Endothelial cell of umbilical vein (primary cell): ENCODE results near the gene NTS. TPM values are rescaled to one million over a fixed set of nuclear protein-coding genes. Genes with fewer than 3 reads are reported as not detected.

Experiments
- BruUV-seq: library from RNA; stranded (reverse); fragments of 400-500 nt; replicated peaks from 2 replicates; lab custom pipeline; 2021; lab: Mats Ljungman, UMichigan
- CTCF ChIA-PET: fragments of 300-600, 350-600 bp; sonication (Branson Sonifier 250); formaldehyde crosslinking; loops from one replicate; lab custom pipeline; 2021; ENCODE audit warnings: antibody characterized with exemption, inconsistent platforms; lab: Charles Lee
- POLR2A ChIA-PET: fragments of 300-600, 350-600 bp; sonication (Branson Sonifier 250); formaldehyde crosslinking; loops from one replicate; lab custom pipeline; 2021; ENCODE audit warnings: antibody characterized with exemption, inconsistent platforms; lab: Charles Lee
- DNase-seq: peaks from one replicate; pipeline ENCODE4 v3.0.0-alpha.2; 2011; ENCODE audit warnings: low read depth, low spot score
- FAIRE-seq: peaks from 2 replicates; lab custom pipeline; 2011; peaks lifted over from hg19 to GRCh38; lab: Jason Lieb, UNC
- H2AFZ ChIP-seq: 2 replicates; pipeline ENCODE4 v1.6.0; 2012; ENCODE audit warnings: low read depth, low read length, control low read depth, inconsistent platforms
- H3K27ac ChIP-seq: 2 replicates; pipeline ENCODE4 v1.5.1; 2011; ENCODE audit warnings: low read depth, mild to moderate bottlenecking, control low read depth, low read length, moderate library complexity; ENCODE audit not compliant: insufficient read depth
- H3K27me3 ChIP-seq, 2 experiments: 2 replicates each; pipeline versions ENCODE4 v1.6.0 to v1.6.1; 2011; ENCODE audit warnings: low read length in 2 of 2, mixed read lengths in 1 of 2; ENCODE audit not compliant: control insufficient read depth in 2 of 2, insufficient read depth in 2 of 2
- H3K36me3 ChIP-seq, 2 experiments: 2 replicates in 1 of 2; 3 replicates in 1 of 2; pipeline ENCODE4 v1.5.1; 2011; ENCODE audit warnings: low read length in 2 of 2, mild to moderate bottlenecking in 1 of 2, moderate library complexity in 1 of 2; ENCODE audit not compliant: control insufficient read depth in 2 of 2, insufficient read depth in 2 of 2; ENCODE audit errors: extremely low read depth in 1 of 2
- H3K4me1 ChIP-seq: 3 replicates; pipeline ENCODE4 v1.5.1; 2011; ENCODE audit warnings: mild to moderate bottlenecking, low read length; ENCODE audit not compliant: control insufficient read depth, insufficient read depth; ENCODE audit errors: extremely low read depth
- H3K4me2 ChIP-seq: 2 replicates; pipeline ENCODE4 v1.6.1; 2011; ENCODE audit warnings: low read length, control low read depth, mixed read lengths; ENCODE audit not compliant: insufficient read depth
- H3K4me3 ChIP-seq, 3 experiments: fragments of 200-600 bp in 1 of 3; sonication (generic), shearing (Covaris generic) in 1 of 3; replicated peaks in 1 of 3; 2 replicates each; pipeline ENCODE4 v1.5.1; 2011 to 2016; ENCODE audit warnings: control low read depth in 3 of 3, low read length in 3 of 3, mild to moderate bottlenecking in 2 of 3, inconsistent platforms in 1 of 3, low read depth in 1 of 3, moderate library complexity in 1 of 3; ENCODE audit not compliant: insufficient read depth in 1 of 3
- H3K79me2 ChIP-seq: 2 replicates; pipeline ENCODE4 v1.6.0; 2012; ENCODE audit warnings: low read length, inconsistent platforms; ENCODE audit not compliant: control insufficient read depth, insufficient read depth
- H3K9ac ChIP-seq: replicated peaks from 2 replicates; pipeline ENCODE3; 2011; ENCODE audit warnings: low read length, control low read depth; ENCODE audit not compliant: insufficient read depth; ENCODE audit errors: extremely low read depth
- H3K9me1 ChIP-seq: replicated peaks from 3 replicates; pipeline ENCODE4 v1.6.0; 2011; ENCODE audit warnings: mild to moderate bottlenecking, low read length; ENCODE audit not compliant: control insufficient read depth, insufficient read depth; ENCODE audit errors: extremely low read depth
- H3K9me3 ChIP-seq: replicated peaks from 2 replicates; pipeline ENCODE4 v1.5.1; 2012; ENCODE audit warnings: low read length, inconsistent platforms; ENCODE audit not compliant: control insufficient read depth, insufficient read depth
- H4K20me1 ChIP-seq: replicated peaks from 2 replicates; pipeline ENCODE3; 2011; ENCODE audit warnings: mild to moderate bottlenecking, low read length; ENCODE audit not compliant: control insufficient read depth, insufficient read depth; ENCODE audit errors: extremely low read depth
- FOS ChIP-seq: IDR thresholded peaks from 2 replicates; pipeline ENCODE4 v1.6.1; 2011; ENCODE audit warnings: mild to moderate bottlenecking, low read length, moderate library complexity, borderline replicate concordance; ENCODE audit not compliant: insufficient read depth
- JUN ChIP-seq: IDR thresholded peaks from 2 replicates; pipeline ENCODE4 v1.6.1; 2011; ENCODE audit warnings: borderline replicate concordance, low read depth; ENCODE audit not compliant: insufficient read length, insufficient read depth
- POLR2AphosphoS5 ChIP-seq: IDR thresholded peaks from 2 replicates; pipeline ENCODE4 v1.6.1; 2012; ENCODE audit warnings: low read depth, mild to moderate bottlenecking, control low read depth, low read length, moderate library complexity; ENCODE audit not compliant: insufficient read depth
- dilution Hi-C: fragments of 300-500 bp; cut with MboI; formaldehyde crosslinking; loops from one replicate; pipeline ENCODE4 v1.15.0; 2019; ENCODE audit warnings: low sequenced_read_pairs; ENCODE audit not compliant: extremely low pct_ligation_motif_present
- intact Hi-C: fragments of 100-400 bp; cut with micrococcal nuclease; formaldehyde crosslinking; loops from one replicate; pipeline ENCODE4 v1.10.0; 2022
- polyA plus RNA-seq, 4 experiments: library from polyadenylated mRNA; depleted of rRNA in 3 of 4; stranded (reverse) in 3 of 4; unstranded in 1 of 4; fragments of >200 nt; gene quantifications; 2 replicates each; pipeline versions ENCODE4 v1.2.1 to v1.2.3, GENCODE V29; 2011 to 2012; ENCODE audit warnings: missing spikeins in 1 of 4
- total RNA-seq: library from RNA; stranded (reverse); gene quantifications from 2 replicates; pipeline ENCODE4 v1.2.3, GENCODE V29; 2021
- TF ChIP-seq, protein P1 (sequence below): IDR thresholded peaks from 2 replicates; pipeline ENCODE4 v1.6.1; 2011; ENCODE audit not compliant: insufficient read depth, insufficient read length

NTS gene
- total and polyA plus RNA-seq, 2 donors (not counting 3 experiments of a cell fraction or from before 2014, with no cell fraction given): not detected

DNA sequence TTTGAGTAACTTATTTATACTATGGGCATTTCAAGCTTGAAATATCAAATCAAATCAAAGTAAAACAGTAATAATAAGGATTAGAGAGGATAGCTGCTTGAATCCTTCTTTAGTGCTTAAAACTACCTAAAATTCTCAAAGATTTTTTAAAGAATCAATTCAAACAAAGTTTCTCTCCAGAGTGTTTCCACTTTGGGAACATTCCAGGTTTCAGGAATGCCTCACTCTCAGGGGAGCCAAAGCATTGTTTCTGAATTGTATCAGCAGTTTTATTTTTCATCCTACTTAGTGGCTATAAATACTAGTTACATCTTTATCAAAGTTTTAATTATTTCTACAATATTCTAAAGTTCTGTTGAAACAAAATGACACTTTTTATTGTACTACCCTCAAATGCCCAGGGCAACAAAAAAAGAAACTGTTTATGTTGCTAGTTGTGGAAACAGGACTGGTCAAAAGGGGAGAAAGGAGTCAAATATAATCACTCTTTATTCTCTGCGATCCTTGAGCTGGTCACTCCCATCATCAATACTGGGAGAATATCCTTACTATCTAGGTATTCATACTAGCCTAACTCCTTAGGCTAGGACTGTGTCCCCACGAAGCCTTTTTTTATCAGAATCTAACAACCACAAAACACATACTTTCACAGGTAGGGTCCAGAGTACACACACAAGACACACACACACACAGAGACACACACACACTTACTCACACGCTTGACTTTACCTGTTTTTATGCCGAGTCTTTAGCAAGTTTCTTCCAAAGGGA lies 38.5 kb upstream of the NTS start:
- Histone ChIP-seq H3K9me1 (no peaks in the 10 kb centered on the region), H3K4me3 (peak overlapping the region; percentile 5 to 89 (median 39)), H3K27me3 (no peaks in the 10 kb centered on the region), H2AFZ (peak overlapping the region; percentile 91), H3K36me3 (no peaks in the 10 kb centered on the region), H3K9me3 (no peaks in the 10 kb centered on the region), H3K27ac (peak overlapping the region; percentile 49), H3K79me2 (no peaks in the 10 kb centered on the region), H3K4me2 (peak overlapping the region; percentile 93), H4K20me1 (no peaks in the 10 kb centered on the region), H3K4me1 (peaks cover 18% of the 10 kb centered on the region), H3K9ac (peak overlapping the region; percentile 92)
- FAIRE-seq (peak; percentile 64), DNase-seq (peak; percentile 68)
- ChIA-PET CTCF (interaction anchor here (0.8 to 2.9 kb wide), 9 partner anchors 14 to 260 kb away, joined by 3 to 18 read pairs (median 4); no protein-coding TSS in a partner anchor), POLR2A (no interaction called here)
- TF ChIP-seq POLR2AphosphoS5: no peak
- no peak for TF ChIP-seq FOS
- dilution Hi-C loops (no loop called here), intact Hi-C loops (loop anchor here (2.0 kb wide), 1 partner anchor 209 kb away; no protein-coding TSS in a partner anchor)
- TSS peak; percentile 62 for BruUV-seq

DNA sequence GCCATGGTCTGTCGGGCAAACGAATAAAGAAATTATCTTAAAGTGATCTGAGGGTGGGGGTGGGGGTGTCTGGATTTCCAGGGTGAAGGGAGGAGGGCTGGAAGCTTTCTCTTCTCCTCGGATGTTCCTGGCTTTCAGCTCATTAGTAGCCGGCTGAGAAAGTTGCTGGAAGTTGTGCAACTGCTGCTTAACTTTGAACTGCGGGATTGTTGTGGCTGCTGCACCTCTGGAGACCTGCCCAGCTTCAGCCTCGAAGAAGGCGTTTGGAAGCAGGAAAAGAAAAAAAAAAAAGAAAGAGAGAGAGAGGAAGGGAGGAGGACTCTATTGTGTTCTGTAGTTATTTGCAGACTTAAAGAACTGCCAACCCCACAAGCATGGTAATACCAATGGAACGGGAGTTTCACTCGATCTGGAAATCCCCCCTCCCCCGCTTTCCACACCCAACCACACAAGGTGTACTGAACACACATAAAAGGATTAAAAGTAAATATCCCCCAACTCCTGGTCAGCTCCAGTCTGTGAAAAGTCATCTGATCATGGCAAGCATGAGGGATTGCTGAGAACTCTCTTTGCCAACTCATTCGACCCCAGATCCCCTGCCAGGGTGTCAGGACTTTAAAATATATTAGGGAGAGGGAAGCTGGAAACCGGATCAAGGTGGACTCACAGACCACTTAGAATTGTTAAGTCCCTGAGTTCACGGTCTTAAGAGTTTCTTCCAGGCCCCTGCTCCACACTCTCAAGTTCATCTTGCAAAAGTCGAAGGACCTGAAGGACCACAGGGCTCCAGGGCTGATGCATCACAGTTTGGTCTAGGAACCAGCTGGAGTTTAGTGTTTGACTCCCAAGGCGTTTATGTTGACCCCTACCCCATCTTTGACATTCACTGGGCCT lies 37.7 kb upstream of the NTS start, which contains the start of gene RASSF9:
Gene RASSF9, minus strand, starts transcription at position 213 of the 894 bp plus-strand sequence. Its CDS starts 208 bp downstream, at position 5.
- peak within 1 kb of the TSS; percentile 93 for H3K4me2 ChIP-seq
- no TSS peak for BruUV-seq
- ChIA-PET CTCF (interaction anchor here (0.8 to 2.9 kb wide), 8 partner anchors 15 to 261 kb away, joined by 3 to 18 read pairs (median 4); no protein-coding TSS in a partner anchor), POLR2A (no interaction called here)
- H4K20me1 ChIP-seq: no peaks in the 10 kb centered on the region
- no peaks in the 10 kb centered on the region for H3K36me3 ChIP-seq
- no peaks in the 10 kb centered on the region for H3K9me1 ChIP-seq
- peaks cover 15% of the 10 kb centered on the region for H3K4me1 ChIP-seq
- no peaks in the 10 kb centered on the region for H3K79me2 ChIP-seq
- DNase-seq: peak; percentile 84
- peak within 1 kb of the TSS; percentile 91 for H2AFZ ChIP-seq
- H3K9ac ChIP-seq: peak within 1 kb of the TSS; percentile 92
- intact Hi-C loops (no loop called here), dilution Hi-C loops (no loop called here)
- peak within 1 kb of the TSS; percentile 49 for H3K27ac ChIP-seq
- TF ChIP-seq JUN (no peak), POLR2AphosphoS5 (no peak), FOS (no peak)
- TF ChIP-seq, protein P1, sequence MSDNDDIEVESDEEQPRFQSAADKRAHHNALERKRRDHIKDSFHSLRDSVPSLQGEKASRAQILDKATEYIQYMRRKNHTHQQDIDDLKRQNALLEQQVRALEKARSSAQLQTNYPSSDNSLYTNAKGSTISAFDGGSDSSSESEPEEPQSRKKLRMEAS: no peak
- FAIRE-seq: no peak
- H3K27me3 ChIP-seq: no peaks in the 10 kb centered on the region
- H3K9me3 ChIP-seq: no peaks in the 10 kb centered on the region
- H3K4me3 ChIP-seq: peak within 1 kb of the TSS; percentile 5 to 89 (median 39)
